GM23338 (cell line): Measurements from ENCODE around the gene SLC66A2. TPM values are rescaled to one million over a fixed set of nuclear protein-coding genes. Genes with fewer than 3 reads are reported as not detected.
A peak's percentile ranks its signal among the peaks of the same experiment; 100 is the strongest.

ENCODE experiments used
- ATAC-seq: fragments of 200-7000 bp; cut with Tn5 transposase; 3 replicates; pipeline ENCODE4 v1.9.1; 2020
- DNase-seq: peaks from one replicate; pipeline ENCODE4 v3.0.0-alpha.2; 2015; ENCODE audit warnings: low spot score
- H2AFZ ChIP-seq: fragments of 200-600 bp; sonication (generic); 2 replicates; pipeline ENCODE4 v1.8.0; 2016; ENCODE audit warnings: antibody characterized with exemption, mild to moderate bottlenecking, moderate library complexity
- H3F3A ChIP-seq: fragments of 200-600 bp; sonication (generic); replicated peaks from 2 replicates; pipeline ENCODE4 v1.8.0; 2017; ENCODE audit warnings: antibody characterized with exemption, mixed run types, low read depth
- H3K27ac ChIP-seq: fragments of 200-600 bp; sonication (generic); 2 replicates; pipeline ENCODE4 v1.6.1; 2016; ENCODE audit warnings: low read depth
- H3K27me3 ChIP-seq: fragments of 200-600 bp; sonication (generic); 2 replicates; pipeline ENCODE4 v1.8.0; 2016; ENCODE audit warnings: mild to moderate bottlenecking, mixed run types, moderate library complexity; ENCODE audit not compliant: insufficient read depth
- H3K36me3 ChIP-seq: fragments of 200-600 bp; sonication (generic); 2 replicates; pipeline ENCODE4 v1.8.0; 2016; ENCODE audit warnings: mild to moderate bottlenecking; ENCODE audit not compliant: insufficient read depth
- H3K4me1 ChIP-seq: fragments of 200-600 bp; sonication (generic); 2 replicates; pipeline ENCODE4 v1.8.0; 2016; ENCODE audit warnings: mild to moderate bottlenecking, moderate library complexity; ENCODE audit not compliant: insufficient read depth
- H3K4me2 ChIP-seq: fragments of 200-600 bp; sonication (generic); 2 replicates; pipeline ENCODE4 v1.7.1; 2017; ENCODE audit warnings: mixed run types
- H3K4me3 ChIP-seq: fragments of 200-600 bp; sonication (generic); 2 replicates; pipeline ENCODE4 v1.6.1; 2016; ENCODE audit warnings: mixed run types
- H3K79me2 ChIP-seq: fragments of 200-600 bp; sonication (generic); replicated peaks from 2 replicates; pipeline ENCODE4 v1.8.0; 2017; ENCODE audit warnings: mild to moderate bottlenecking; ENCODE audit not compliant: insufficient read depth
- H3K9me2 ChIP-seq: fragments of 200-600 bp; sonication (generic); 2 replicates; pipeline ENCODE4 v1.8.0; 2017; ENCODE audit not compliant: insufficient read depth
- H4K20me1 ChIP-seq: fragments of 200-600 bp; sonication (generic); replicated peaks from 2 replicates; pipeline ENCODE4 v1.8.0; 2017; ENCODE audit warnings: mild to moderate bottlenecking; ENCODE audit not compliant: insufficient read depth
- H3K27ac Mint-ChIP-seq: 2 replicates; pipeline ENCODE4 v1.8.0; 2020; ENCODE audit warnings: inconsistent platforms, mild to moderate bottlenecking, moderate library complexity, mixed read lengths
- H3K27me3 Mint-ChIP-seq: 3 replicates; pipeline ENCODE4 v1.8.0; 2022; ENCODE audit warnings: low read depth, mild to moderate bottlenecking, moderate library complexity, mixed read lengths, inconsistent platforms; ENCODE audit not compliant: insufficient read depth, poor library complexity
- H3K36me3 Mint-ChIP-seq: 3 replicates; pipeline ENCODE4 v1.8.0; 2021; ENCODE audit warnings: low read depth, mild to moderate bottlenecking, inconsistent platforms, moderate library complexity, mixed read lengths
- H3K4me1 Mint-ChIP-seq: 3 replicates; pipeline ENCODE4 v1.8.0; 2020; ENCODE audit warnings: mild to moderate bottlenecking, inconsistent platforms, mixed read lengths
- H3K4me3 Mint-ChIP-seq: 3 replicates; pipeline ENCODE4 v1.8.0; 2021; ENCODE audit warnings: moderate library complexity, mild to moderate bottlenecking, inconsistent platforms, mixed read lengths
- H3K9me3 Mint-ChIP-seq: 3 replicates; pipeline ENCODE4 v1.8.0; 2020; ENCODE audit warnings: moderate library complexity, mild to moderate bottlenecking, inconsistent platforms, mixed read lengths
- CREB1 ChIP-seq: fragments of 250-450 bp; sonication (Bioruptor Pico); IDR thresholded peaks from 2 replicates; pipeline ENCODE4 v1.5.0; 2020; ENCODE audit warnings: low read depth, mild to moderate bottlenecking, moderate library complexity
- ETS1 ChIP-seq: IDR thresholded peaks from 2 replicates; pipeline ENCODE4 v1.6.1; 2016; ENCODE audit warnings: antibody characterized with exemption
- polyA plus RNA-seq: library from polyadenylated mRNA; unstranded; fragments of >200 nt; fragmentation: Nextera tagmentation; extraction: Ambion mirVana; gene quantifications from 2 replicates; pipeline ENCODE4 v1.2.1, GENCODE V29; 2016
- total RNA-seq: library from RNA; depleted of rRNA; stranded (reverse); fragments of >200 nt; shearing (Covaris generic); gene quantifications from 2 replicates; pipeline ENCODE4 v1.2.3, GENCODE V29; 2014
- TF ChIP-seq, protein P1 (sequence below): fragments of 250-450 bp; sonication (Bioruptor Pico); IDR thresholded peaks from 2 replicates; pipeline ENCODE4 v1.5.0; 2020; ENCODE audit warnings: mild to moderate bottlenecking, moderate library complexity
- TF ChIP-seq, protein P2 (sequence below): IDR thresholded peaks from one replicate; pipeline ENCODE4 v1.6.1; 2018; ENCODE audit warnings: antibody characterized with exemption; ENCODE audit not compliant: unreplicated experiment

SLC66A2 gene
- total and polyA plus RNA-seq, 2 experiments from 2014 or later = 4.0 to 18.1 TPM

GRCh38 chr18:79912994-79913831 is 38.2 kb downstream of the SLC66A2 start:
- H3K9me2 ChIP-seq = no peaks in the 10 kb centered on the region
- H3K27me3 Mint-ChIP-seq = peaks cover 16% of the 10 kb centered on the region
- H3K36me3 ChIP-seq = no peaks in the 10 kb centered on the region
- H3K4me3 Mint-ChIP-seq = peak overlapping the region; percentile 3; the same call in 1 of the 3 replicates
- no peak overlapping the region for H3K27ac ChIP-seq
- H3K4me2 ChIP-seq = no peak overlapping the region
- peaks cover 18% of the 10 kb centered on the region for H3K4me1 Mint-ChIP-seq
- no peak for DNase-seq
- TF ChIP-seq, protein P1, sequence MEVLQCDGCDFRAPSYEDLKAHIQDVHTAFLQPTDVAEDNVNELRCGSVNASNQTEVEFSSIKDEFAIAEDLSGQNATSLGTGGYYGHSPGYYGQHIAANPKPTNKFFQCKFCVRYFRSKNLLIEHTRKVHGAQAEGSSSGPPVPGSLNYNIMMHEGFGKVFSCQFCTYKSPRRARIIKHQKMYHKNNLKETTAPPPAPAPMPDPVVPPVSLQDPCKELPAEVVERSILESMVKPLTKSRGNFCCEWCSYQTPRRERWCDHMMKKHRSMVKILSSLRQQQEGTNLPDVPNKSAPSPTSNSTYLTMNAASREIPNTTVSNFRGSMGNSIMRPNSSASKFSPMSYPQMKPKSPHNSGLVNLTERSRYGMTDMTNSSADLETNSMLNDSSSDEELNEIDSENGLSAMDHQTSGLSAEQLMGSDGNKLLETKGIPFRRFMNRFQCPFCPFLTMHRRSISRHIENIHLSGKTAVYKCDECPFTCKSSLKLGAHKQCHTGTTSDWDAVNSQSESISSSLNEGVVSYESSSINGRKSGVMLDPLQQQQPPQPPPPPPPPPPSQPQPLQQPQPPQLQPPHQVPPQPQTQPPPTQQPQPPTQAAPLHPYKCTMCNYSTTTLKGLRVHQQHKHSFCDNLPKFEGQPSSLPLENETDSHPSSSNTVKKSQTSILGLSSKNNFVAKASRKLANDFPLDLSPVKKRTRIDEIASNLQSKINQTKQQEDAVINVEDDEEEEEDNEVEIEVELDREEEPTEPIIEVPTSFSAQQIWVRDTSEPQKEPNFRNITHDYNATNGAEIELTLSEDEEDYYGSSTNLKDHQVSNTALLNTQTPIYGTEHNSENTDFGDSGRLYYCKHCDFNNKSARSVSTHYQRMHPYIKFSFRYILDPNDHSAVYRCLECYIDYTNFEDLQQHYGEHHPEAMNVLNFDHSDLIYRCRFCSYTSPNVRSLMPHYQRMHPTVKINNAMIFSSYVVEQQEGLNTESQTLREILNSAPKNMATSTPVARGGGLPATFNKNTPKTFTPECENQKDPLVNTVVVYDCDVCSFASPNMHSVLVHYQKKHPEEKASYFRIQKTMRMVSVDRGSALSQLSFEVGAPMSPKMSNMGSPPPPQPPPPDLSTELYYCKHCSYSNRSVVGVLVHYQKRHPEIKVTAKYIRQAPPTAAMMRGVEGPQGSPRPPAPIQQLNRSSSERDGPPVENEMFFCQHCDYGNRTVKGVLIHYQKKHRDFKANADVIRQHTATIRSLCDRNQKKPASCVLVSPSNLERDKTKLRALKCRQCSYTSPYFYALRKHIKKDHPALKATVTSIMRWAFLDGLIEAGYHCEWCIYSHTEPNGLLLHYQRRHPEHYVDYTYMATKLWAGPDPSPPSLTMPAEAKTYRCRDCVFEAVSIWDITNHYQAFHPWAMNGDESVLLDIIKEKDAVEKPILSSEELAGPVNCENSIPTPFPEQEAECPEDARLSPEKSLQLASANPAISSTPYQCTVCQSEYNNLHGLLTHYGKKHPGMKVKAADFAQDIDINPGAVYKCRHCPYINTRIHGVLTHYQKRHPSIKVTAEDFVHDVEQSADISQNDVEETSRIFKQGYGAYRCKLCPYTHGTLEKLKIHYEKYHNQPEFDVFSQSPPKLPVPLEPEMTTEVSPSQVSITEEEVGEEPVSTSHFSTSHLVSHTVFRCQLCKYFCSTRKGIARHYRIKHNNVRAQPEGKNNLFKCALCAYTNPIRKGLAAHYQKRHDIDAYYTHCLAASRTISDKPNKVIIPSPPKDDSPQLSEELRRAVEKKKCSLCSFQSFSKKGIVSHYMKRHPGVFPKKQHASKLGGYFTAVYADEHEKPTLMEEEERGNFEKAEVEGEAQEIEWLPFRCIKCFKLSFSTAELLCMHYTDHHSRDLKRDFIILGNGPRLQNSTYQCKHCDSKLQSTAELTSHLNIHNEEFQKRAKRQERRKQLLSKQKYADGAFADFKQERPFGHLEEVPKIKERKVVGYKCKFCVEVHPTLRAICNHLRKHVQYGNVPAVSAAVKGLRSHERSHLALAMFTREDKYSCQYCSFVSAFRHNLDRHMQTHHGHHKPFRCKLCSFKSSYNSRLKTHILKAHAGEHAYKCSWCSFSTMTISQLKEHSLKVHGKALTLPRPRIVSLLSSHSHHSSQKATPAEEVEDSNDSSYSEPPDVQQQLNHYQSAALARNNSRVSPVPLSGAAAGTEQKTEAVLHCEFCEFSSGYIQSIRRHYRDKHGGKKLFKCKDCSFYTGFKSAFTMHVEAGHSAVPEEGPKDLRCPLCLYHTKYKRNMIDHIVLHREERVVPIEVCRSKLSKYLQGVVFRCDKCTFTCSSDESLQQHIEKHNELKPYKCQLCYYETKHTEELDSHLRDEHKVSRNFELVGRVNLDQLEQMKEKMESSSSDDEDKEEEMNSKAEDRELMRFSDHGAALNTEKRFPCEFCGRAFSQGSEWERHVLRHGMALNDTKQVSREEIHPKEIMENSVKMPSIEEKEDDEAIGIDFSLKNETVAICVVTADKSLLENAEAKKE (CRISPR knock-in tag) = no peak
- H3K36me3 Mint-ChIP-seq = peaks cover 9% of the 10 kb centered on the region; the same call in 2 of the 3 replicates
- H3K79me2 ChIP-seq = no peaks in the 10 kb centered on the region
- H3K4me3 ChIP-seq = no peak overlapping the region
- no peaks in the 10 kb centered on the region for H3F3A ChIP-seq
- no peaks in the 10 kb centered on the region for H3K27me3 ChIP-seq
- no peak for ATAC-seq
- no peaks in the 10 kb centered on the region for H3K4me1 ChIP-seq
- H3K9me3 Mint-ChIP-seq = peaks cover 5% of the 10 kb centered on the region; the same call in 1 of the 3 replicates
- H4K20me1 ChIP-seq = no peaks in the 10 kb centered on the region
- H3K27ac Mint-ChIP-seq = no peak overlapping the region
- H2AFZ ChIP-seq = no peak overlapping the region

DNA sequence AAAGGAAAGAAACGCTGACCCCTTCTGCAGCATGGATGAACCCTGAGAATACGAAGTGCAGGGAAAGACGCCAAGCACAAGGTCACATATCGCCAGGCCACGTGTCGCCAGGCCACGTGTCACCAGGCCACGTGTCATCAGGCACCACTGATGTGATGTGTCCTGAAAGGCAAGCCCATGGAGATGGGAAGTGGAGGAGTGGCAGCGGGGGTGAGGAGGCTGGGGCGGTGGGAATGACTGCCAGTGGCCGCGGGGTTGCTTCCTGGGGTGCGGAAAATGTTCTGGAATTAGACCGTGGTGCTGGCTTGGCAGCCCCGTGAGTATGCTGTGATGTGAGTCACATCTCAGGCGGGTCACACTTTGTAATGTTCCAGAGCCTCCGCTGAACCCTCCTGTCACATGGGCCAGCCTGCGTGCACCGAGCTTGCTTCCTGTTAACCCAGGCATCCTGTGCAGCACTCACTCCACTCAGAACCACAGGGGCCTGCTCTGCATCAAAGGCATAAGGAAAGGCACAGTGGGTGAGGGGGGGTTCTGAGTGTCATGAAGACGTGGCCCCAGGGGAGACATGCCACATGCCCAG is 39.0 kb downstream of the SLC66A2 start:
- peaks cover 18% of the 10 kb centered on the region for H3K4me1 Mint-ChIP-seq
- no peaks in the 10 kb centered on the region for H3K4me1 ChIP-seq
- DNase-seq = no peak
- H2AFZ ChIP-seq = no peak overlapping the region
- no peak overlapping the region for H3K4me3 Mint-ChIP-seq
- no peaks in the 10 kb centered on the region for H3K36me3 ChIP-seq
- H3F3A ChIP-seq = no peaks in the 10 kb centered on the region
- H3K9me2 ChIP-seq = no peaks in the 10 kb centered on the region
- H3K27ac ChIP-seq = no peak overlapping the region
- ATAC-seq = no peak
- no peak overlapping the region for H3K4me3 ChIP-seq
- H3K27me3 Mint-ChIP-seq = peaks cover 14% of the 10 kb centered on the region
- H3K9me3 Mint-ChIP-seq = peaks cover 5% of the 10 kb centered on the region; the same call in 1 of the 3 replicates
- no peaks in the 10 kb centered on the region for H3K79me2 ChIP-seq
- H4K20me1 ChIP-seq = no peaks in the 10 kb centered on the region
- H3K36me3 Mint-ChIP-seq = peaks cover 9% of the 10 kb centered on the region; the same call in 2 of the 3 replicates
- H3K4me2 ChIP-seq = no peak overlapping the region
- H3K27ac Mint-ChIP-seq = no peak overlapping the region
- no peak for TF ChIP-seq ETS1
- TF ChIP-seq, protein P2, sequence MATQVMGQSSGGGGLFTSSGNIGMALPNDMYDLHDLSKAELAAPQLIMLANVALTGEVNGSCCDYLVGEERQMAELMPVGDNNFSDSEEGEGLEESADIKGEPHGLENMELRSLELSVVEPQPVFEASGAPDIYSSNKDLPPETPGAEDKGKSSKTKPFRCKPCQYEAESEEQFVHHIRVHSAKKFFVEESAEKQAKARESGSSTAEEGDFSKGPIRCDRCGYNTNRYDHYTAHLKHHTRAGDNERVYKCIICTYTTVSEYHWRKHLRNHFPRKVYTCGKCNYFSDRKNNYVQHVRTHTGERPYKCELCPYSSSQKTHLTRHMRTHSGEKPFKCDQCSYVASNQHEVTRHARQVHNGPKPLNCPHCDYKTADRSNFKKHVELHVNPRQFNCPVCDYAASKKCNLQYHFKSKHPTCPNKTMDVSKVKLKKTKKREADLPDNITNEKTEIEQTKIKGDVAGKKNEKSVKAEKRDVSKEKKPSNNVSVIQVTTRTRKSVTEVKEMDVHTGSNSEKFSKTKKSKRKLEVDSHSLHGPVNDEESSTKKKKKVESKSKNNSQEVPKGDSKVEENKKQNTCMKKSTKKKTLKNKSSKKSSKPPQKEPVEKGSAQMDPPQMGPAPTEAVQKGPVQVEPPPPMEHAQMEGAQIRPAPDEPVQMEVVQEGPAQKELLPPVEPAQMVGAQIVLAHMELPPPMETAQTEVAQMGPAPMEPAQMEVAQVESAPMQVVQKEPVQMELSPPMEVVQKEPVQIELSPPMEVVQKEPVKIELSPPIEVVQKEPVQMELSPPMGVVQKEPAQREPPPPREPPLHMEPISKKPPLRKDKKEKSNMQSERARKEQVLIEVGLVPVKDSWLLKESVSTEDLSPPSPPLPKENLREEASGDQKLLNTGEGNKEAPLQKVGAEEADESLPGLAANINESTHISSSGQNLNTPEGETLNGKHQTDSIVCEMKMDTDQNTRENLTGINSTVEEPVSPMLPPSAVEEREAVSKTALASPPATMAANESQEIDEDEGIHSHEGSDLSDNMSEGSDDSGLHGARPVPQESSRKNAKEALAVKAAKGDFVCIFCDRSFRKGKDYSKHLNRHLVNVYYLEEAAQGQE = no peak
- no peak for TF ChIP-seq CREB1
- H3K27me3 ChIP-seq = no peaks in the 10 kb centered on the region
